SJSA1 (cell line): Measurements from ENCODE around the gene SLC8B1. TPM values are rescaled to one million over a fixed set of nuclear protein-coding genes. Genes with fewer than 3 reads are reported as not detected.

Source experiments
- DNase-seq, 2 experiments: peaks; one replicate each; pipeline ENCODE4 v3.0.0-alpha.2; 2015 to 2020; ENCODE audit warnings: low spot score in 2 of 2, low read depth in 1 of 2
- H3K27ac ChIP-seq: fragments of 250-450 bp; sonication (Bioruptor Pico); 2 replicates; pipeline ENCODE4 v1.5.1; 2020; ENCODE audit warnings: mild to moderate bottlenecking, moderate library complexity
- H3K27me3 ChIP-seq: fragments of 250-450 bp; sonication (Bioruptor Pico); replicated peaks from 2 replicates; pipeline ENCODE4 v1.5.1; 2020; ENCODE audit warnings: mild to moderate bottlenecking, moderate library complexity
- H3K36me3 ChIP-seq: fragments of 250-450 bp; sonication (Bioruptor Pico); 2 replicates; pipeline ENCODE4 v1.5.1; 2020; ENCODE audit warnings: mild to moderate bottlenecking
- H3K4me1 ChIP-seq: fragments of 250-450 bp; sonication (Bioruptor Pico); replicated peaks from 2 replicates; pipeline ENCODE4 v1.6.1; 2021; ENCODE audit warnings: mild to moderate bottlenecking
- H3K4me3 ChIP-seq: fragments of 250-450 bp; sonication (Bioruptor Pico); 2 replicates; pipeline ENCODE4 v1.5.1; 2020; ENCODE audit warnings: mild to moderate bottlenecking
- H3K9me3 ChIP-seq: fragments of 250-450 bp; sonication (Bioruptor Pico); replicated peaks from 2 replicates; pipeline ENCODE4 v1.5.1; 2020; ENCODE audit warnings: mild to moderate bottlenecking
- total RNA-seq: library from RNA; depleted of rRNA; stranded (reverse); fragments of >200 nt; shearing (Covaris generic); gene quantifications from 2 replicates; pipeline ENCODE4 v1.2.3, GENCODE V29; 2014

Gene SLC8B1
- total RNA-seq, 1 experiment from 2014 or later, result 9.4 TPM

DNA sequence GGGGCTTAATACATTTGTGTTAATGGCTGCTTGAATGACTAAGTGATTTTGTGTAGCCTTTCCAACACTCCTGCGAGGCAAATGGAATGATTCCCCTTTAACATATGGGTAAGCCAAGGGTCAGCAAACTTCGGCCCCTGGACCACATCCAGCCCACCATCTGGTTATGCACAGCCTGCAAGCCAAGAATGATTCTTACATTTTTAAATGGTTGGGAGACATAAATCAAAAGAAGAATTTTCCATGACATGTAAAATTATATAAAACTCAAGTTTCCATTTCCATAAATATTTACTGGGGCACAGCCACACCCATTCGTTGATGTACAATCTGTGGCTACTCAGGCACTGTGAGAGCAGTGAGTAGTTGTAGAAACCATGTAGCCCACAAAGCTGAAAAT lies 9.0 kb downstream of the SLC8B1 start:
- no peak overlapping the region for H3K4me3 ChIP-seq
- peaks cover 3% of the 10 kb centered on the region; the same call in 1 of the 2 replicates for H3K4me1 ChIP-seq
- no peak overlapping the region for H3K27ac ChIP-seq
- no peak for DNase-seq
- no peaks in the 10 kb centered on the region for H3K27me3 ChIP-seq
- no peaks in the 10 kb centered on the region for H3K9me3 ChIP-seq
- H3K36me3 ChIP-seq, result peaks cover 7% of the 10 kb centered on the region

- H3K36me3 ChIP-seq, result peaks cover 14% of the 10 kb centered on the region
- no peaks in the 10 kb centered on the region for H3K9me3 ChIP-seq
- H3K4me3 ChIP-seq, result no peak overlapping the region
- peak in 1 of 2 experiments; percentile 16 for DNase-seq
- no peaks in the 10 kb centered on the region; the same call in 1 of the 2 replicates for H3K4me1 ChIP-seq
- no peak overlapping the region for H3K27ac ChIP-seq
- H3K27me3 ChIP-seq, result no peaks in the 10 kb centered on the region
Measured at GRCh38 chr12:113322343-113322742, 12.6 kb downstream of the SLC8B1 start.

GRCh38 chr12:113320401-113320800 lies 14.5 kb downstream of the SLC8B1 start:
- H3K36me3 ChIP-seq, result peaks cover 14% of the 10 kb centered on the region
- H3K27ac ChIP-seq, result no peak overlapping the region
- no peak overlapping the region for H3K4me3 ChIP-seq
- no peak for DNase-seq
- no peaks in the 10 kb centered on the region; the same call in 1 of the 2 replicates for H3K4me1 ChIP-seq
- no peaks in the 10 kb centered on the region for H3K27me3 ChIP-seq
- no peaks in the 10 kb centered on the region for H3K9me3 ChIP-seq

- no peak for DNase-seq
- H3K4me1 ChIP-seq, result peaks cover 5% of the 10 kb centered on the region
- peaks cover 14% of the 10 kb centered on the region for H3K36me3 ChIP-seq
- no peaks in the 10 kb centered on the region for H3K9me3 ChIP-seq
- H3K27me3 ChIP-seq, result no peaks in the 10 kb centered on the region
- H3K4me3 ChIP-seq, result no peak overlapping the region
- H3K27ac ChIP-seq, result no peak overlapping the region
Measured at GRCh38 chr12:113318900-113319628, 15.8 kb downstream of the SLC8B1 start.

DNA sequence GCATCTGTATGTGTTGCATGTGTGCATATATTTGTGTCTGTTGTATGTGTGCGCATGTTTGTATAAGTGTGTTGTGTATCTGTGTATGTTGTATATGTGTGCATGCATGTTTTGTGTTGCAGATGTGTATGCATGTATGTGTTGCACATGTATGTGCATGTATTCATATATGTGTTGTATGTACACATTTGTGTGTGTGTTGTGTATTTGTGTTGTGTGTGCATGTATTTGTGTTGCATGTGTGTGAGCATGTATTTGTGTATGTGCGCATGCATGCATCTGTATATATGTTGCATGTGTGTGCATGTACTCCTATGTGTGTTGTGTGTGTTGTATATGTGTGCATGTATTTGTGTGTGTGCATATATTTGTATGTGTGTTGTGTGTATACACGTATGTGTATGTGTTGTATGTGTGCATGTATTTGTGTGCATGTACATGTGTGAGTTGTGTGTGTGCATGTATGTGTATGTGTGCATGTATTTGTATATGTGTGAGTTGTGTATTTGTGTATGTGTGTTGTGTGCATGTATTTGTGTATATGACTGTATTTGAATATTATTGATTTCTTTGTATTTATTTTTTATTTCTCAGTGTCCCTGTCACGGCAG lies 16.8 kb downstream of the SLC8B1 start:
- Histone ChIP-seq H3K27me3 (no peaks in the 10 kb centered on the region), H3K4me1 (peaks cover 6% of the 10 kb centered on the region), H3K9me3 (no peaks in the 10 kb centered on the region)

GRCh38 chr12:113317122-113317521 lies 17.8 kb downstream of the SLC8B1 start:
- Histone ChIP-seq H3K4me1 (peaks cover 6% of the 10 kb centered on the region), H3K27me3 (no peaks in the 10 kb centered on the region), H3K9me3 (no peaks in the 10 kb centered on the region), H3K27ac (no peak overlapping the region), H3K4me3 (no peak overlapping the region), H3K36me3 (peaks cover 14% of the 10 kb centered on the region)
- no peak for DNase-seq

More for the DNA sequence above, 16.8 kb downstream of the SLC8B1 start:
- Histone ChIP-seq H3K4me3 (no peak overlapping the region), H3K36me3 (peaks cover 14% of the 10 kb centered on the region), H3K27ac (no peak overlapping the region)
- DNase-seq, result no peak

DNA sequence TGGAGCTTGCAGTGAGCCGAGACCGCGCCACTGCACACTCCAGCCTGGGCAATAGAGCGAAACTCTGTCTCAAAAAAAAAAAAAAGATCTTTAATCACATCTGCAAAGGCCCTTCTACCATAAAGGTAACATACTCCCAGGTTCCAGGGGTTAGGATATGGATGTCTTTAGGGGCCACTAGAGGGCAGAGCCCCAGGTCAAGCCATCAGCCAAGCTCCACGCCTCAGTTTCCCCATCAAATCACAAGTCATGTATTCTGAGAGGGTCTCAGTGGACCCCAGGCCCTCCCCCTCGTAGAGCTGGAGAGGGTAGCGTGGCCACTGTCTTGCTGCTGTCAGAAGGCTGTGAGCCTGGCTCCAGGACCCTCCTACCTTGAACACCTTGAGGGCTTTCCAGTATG lies 18.8 kb downstream of the SLC8B1 start:
- H3K4me1 ChIP-seq, result peaks cover 6% of the 10 kb centered on the region
- DNase-seq, result no peak
- no peaks in the 10 kb centered on the region for H3K27me3 ChIP-seq
- no peak overlapping the region for H3K4me3 ChIP-seq
- no peaks in the 10 kb centered on the region for H3K9me3 ChIP-seq
- peaks cover 13% of the 10 kb centered on the region for H3K36me3 ChIP-seq
- H3K27ac ChIP-seq, result no peak overlapping the region

GRCh38 chr12:113315358-113315757 lies 19.6 kb downstream of the SLC8B1 start:
- Histone ChIP-seq H3K4me3 (no peak overlapping the region), H3K9me3 (no peaks in the 10 kb centered on the region), H3K36me3 (peaks cover 9% of the 10 kb centered on the region), H3K27me3 (no peaks in the 10 kb centered on the region), H3K27ac (no peak overlapping the region), H3K4me1 (peaks cover 6% of the 10 kb centered on the region)
- no peak for DNase-seq

DNA sequence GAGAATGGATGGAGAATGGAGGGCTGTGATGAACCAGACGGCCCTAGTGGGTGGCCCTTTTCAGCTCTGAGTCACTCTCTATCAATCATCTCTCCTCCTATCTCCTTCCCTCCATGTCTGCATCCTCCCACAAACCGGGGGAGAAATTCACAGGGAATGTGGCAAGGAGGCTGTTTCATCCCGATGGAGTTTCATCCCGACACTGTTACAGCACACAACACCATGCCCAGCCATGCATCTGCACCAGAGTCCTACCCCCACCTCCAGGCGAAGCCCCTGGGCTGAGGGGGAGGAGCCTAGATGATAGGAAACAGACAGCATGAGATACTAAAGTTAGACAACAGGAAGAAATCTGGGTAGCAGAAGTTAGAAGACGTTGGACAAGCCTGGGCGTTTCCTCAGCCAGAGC lies 20.8 kb downstream of the SLC8B1 start:
- Histone ChIP-seq H3K9me3 (no peaks in the 10 kb centered on the region), H3K36me3 (peaks cover 9% of the 10 kb centered on the region), H3K27me3 (no peaks in the 10 kb centered on the region), H3K4me1 (peaks cover 6% of the 10 kb centered on the region), H3K27ac (no peak overlapping the region), H3K4me3 (no peak overlapping the region)
- peak; percentile 63 to 82 for DNase-seq

- DNase-seq, result no peak
- no peaks in the 10 kb centered on the region for H3K9me3 ChIP-seq
- no peak overlapping the region for H3K27ac ChIP-seq
- H3K4me3 ChIP-seq, result no peak overlapping the region
- no peaks in the 10 kb centered on the region for H3K27me3 ChIP-seq
- H3K36me3 ChIP-seq, result no peaks in the 10 kb centered on the region; the same call in 1 of the 2 replicates
- H3K4me1 ChIP-seq, result peaks cover 6% of the 10 kb centered on the region
Measured at GRCh38 chr12:113310489-113310888, 24.4 kb downstream of the SLC8B1 start.

DNA sequence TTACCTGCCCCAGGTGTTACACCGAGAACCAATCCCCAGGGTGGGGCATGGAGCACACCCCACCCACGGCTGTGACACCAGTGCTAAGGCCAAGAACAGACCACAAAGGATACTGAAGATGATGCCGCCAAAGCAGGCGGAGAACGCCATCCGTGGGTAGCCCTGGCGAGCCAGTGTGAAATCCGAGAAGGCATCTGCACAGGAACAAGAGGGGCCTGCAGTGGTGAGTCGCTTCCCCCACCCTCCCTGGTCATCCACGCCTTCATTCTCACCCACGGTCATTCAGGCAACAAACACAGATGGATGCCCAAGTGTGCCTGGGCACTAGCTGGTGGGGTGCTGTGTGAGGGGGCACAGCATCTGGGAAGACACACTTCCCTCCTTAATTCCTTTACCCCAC lies 28.5 kb downstream of the SLC8B1 start:
- Histone ChIP-seq H3K4me1 (no peaks in the 10 kb centered on the region), H3K9me3 (no peaks in the 10 kb centered on the region), H3K4me3 (no peak overlapping the region), H3K27me3 (no peaks in the 10 kb centered on the region), H3K36me3 (no peaks in the 10 kb centered on the region; the same call in 1 of the 2 replicates), H3K27ac (no peak overlapping the region)
- no peak for DNase-seq

DNA sequence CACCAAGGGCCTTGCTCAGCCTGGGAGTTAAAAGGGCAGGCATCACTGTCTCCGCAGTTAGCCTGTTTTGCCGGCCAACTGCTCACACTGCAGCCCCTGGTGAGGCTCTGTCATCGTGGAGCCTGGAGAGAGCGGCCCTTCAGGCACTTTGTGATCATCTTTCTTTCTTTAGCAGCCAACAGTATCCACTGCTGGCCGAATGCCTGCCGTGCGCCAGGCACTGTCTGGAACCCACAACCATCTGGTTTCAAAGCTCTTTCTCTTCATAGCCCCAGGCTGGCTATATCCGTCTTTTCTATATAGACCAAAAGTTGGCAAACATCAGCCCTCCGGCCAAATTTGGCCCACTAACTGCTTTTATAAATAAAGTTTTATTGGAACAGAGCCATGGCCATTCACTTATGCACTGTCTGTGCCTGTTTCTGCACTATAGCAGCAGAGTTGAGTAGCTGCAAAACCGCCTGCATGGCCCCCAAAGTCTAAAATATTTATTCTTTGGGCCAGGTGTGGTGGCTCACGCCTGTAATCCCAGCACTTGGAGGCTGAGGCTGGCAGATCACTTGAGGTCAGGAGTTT lies 29.5 kb downstream of the SLC8B1 start:
- no peak overlapping the region for H3K27ac ChIP-seq
- peaks cover under 1% of the 10 kb centered on the region for H3K4me1 ChIP-seq
- H3K9me3 ChIP-seq, result no peaks in the 10 kb centered on the region
- DNase-seq, result no peak
- H3K27me3 ChIP-seq, result no peaks in the 10 kb centered on the region
- no peaks in the 10 kb centered on the region; the same call in 1 of the 2 replicates for H3K36me3 ChIP-seq
- no peak overlapping the region for H3K4me3 ChIP-seq

DNA sequence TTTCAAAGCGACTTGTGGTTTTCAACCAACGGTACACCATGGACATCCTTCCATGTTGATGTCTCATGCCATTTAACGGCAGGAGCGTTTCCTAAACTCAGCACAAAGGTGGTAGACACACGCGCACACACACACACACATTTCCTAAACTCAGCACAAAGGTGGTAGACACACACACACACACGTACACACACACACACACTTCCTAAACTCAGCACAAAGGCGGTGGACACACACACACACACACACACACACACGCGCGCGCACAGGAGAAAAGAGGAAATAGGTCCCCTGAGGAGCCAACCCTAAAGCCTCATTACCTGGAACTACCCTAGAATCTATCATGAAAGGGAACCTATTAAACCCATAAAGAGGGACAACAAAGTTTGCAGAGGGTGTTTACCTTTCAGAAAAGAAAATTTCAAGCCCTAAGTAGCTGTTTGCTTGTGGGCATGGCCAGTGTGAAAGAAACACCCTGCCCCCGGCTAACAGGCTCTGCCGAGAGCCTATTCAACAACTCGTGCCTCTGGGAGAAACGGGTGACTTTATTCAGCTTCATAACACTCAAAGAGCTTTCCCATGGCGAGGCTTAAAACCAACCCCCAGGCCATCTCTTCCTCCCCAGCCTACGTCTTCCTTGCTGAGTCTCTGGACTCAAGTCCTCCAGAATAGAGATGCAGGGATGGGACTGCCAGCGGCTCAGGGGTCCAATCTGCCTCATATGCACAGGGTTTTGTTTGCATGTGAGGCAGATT lies 31.8 kb downstream of the SLC8B1 start:
- no peak overlapping the region for H3K27ac ChIP-seq
- no peaks in the 10 kb centered on the region for H3K27me3 ChIP-seq
- no peak for DNase-seq
- peaks cover 24% of the 10 kb centered on the region for H3K4me1 ChIP-seq
- H3K4me3 ChIP-seq, result no peak overlapping the region
- H3K9me3 ChIP-seq, result no peaks in the 10 kb centered on the region
- no peaks in the 10 kb centered on the region for H3K36me3 ChIP-seq
